Measurements from ENCODE around the gene PHF19. TPM values are rescaled to one million over a fixed set of nuclear protein-coding genes. Genes with fewer than 3 reads are reported as not detected.

Gene PHF19
- total and polyA plus RNA-seq, 2 experiments from 2014 or later = 17.1 to 28.2 TPM

DNA sequence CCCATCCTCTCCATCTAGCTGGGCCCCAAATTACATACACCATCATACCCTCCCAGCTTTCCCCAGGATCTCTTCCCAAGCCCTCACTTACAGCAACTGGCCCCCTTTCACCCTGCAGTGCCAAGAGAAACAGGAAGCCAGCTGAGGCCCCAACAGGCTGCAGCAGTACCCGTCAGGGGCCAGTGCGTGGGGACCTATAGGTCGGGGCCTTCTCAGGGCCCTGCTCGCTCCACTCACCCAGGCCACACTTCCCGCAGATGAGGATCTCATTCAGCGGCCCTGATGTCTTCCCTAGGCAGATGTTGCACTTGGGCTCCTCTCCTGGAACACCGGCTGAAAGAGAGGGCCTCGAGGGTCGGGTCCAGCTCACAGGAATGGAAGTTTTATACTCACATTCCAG is 6.8 kb downstream of the PHF19 start:
- peaks cover 4% of the 10 kb centered on the region; the same call in 1 of the 2 replicates for H3F3A ChIP-seq (ENCODE audit: insufficient read depth)
- no peaks in the 10 kb centered on the region for H3K9me3 ChIP-seq (ENCODE audit: low read depth)
- H3K27ac ChIP-seq = no peak overlapping the region
- H3K36me3 ChIP-seq (ENCODE audit: low read depth) = no peaks in the 10 kb centered on the region; the same call in 1 of the 2 replicates
- H4K20me1 ChIP-seq (ENCODE audit: insufficient read depth) = no peaks in the 10 kb centered on the region
- WGBS, 2 experiments (ENCODE audit: low coverage in 1 of 2, low lambda C conversion rate in 2 of 2, missing lambda C conversion rate in 2 of 2) = 84 to 91% methylated on average over 9 of the region's 9 CpGs
- no peak for DNase-seq
- H3K27me3 ChIP-seq (replicated peaks; ENCODE audit: insufficient read depth) = no peaks in the 10 kb centered on the region
- TF ChIP-seq EZH2 (IDR thresholded peaks at IDR 0.05; ENCODE audit: insufficient read depth, poor library complexity, severe bottlenecking) (no peak), EZH2phosphoT487 (IDR thresholded peaks at IDR 0.05; ENCODE audit: insufficient read depth, low read depth) (no peak)
- H3K4me2 ChIP-seq (ENCODE audit: unreplicated experiment) = no peak overlapping the region
- no peak overlapping the region for H3K9ac ChIP-seq
- H3K4me3 ChIP-seq = no peak overlapping the region
- no peak overlapping the region for H2AFZ ChIP-seq
- H3K9me2 ChIP-seq (ENCODE audit: insufficient read depth) = no peaks in the 10 kb centered on the region
- H3K4me1 ChIP-seq (ENCODE audit: insufficient read depth) = peaks cover 3% of the 10 kb centered on the region; the same call in 1 of the 2 replicates
- in situ Hi-C loops (cut with MboI) = no loop called here
- H3K79me2 ChIP-seq (ENCODE audit: insufficient read depth) = no peaks in the 10 kb centered on the region

- Histone ChIP-seq H3K9me3 (ENCODE audit: low read depth) (no peaks in the 10 kb centered on the region), H3K4me3 (no peak overlapping the region), H4K20me1 (ENCODE audit: insufficient read depth) (no peaks in the 10 kb centered on the region), H2AFZ (peak overlapping the region; percentile 90; the same call in 1 of the 2 replicates), H3K79me2 (ENCODE audit: insufficient read depth) (no peaks in the 10 kb centered on the region), H3K9me2 (ENCODE audit: insufficient read depth) (no peaks in the 10 kb centered on the region), H3K4me1 (ENCODE audit: insufficient read depth) (peaks cover 3% of the 10 kb centered on the region; the same call in 1 of the 2 replicates), H3F3A (ENCODE audit: insufficient read depth) (peaks cover 4% of the 10 kb centered on the region; the same call in 1 of the 2 replicates), H3K27me3 (replicated peaks; ENCODE audit: insufficient read depth) (no peaks in the 10 kb centered on the region), H3K27ac (no peak overlapping the region), H3K36me3 (ENCODE audit: low read depth) (no peaks in the 10 kb centered on the region; the same call in 1 of the 2 replicates), H3K4me2 (ENCODE audit: unreplicated experiment) (no peak overlapping the region), H3K9ac (peak overlapping the region; percentile 78; the same call in 1 of the 2 replicates)
- no peak for DNase-seq
- no peak for TF ChIP-seq EZH2 (IDR thresholded peaks at IDR 0.05; ENCODE audit: insufficient read depth, poor library complexity, severe bottlenecking)
- no peak for TF ChIP-seq EZH2phosphoT487 (IDR thresholded peaks at IDR 0.05; ENCODE audit: insufficient read depth, low read depth)
- WGBS, 2 experiments (ENCODE audit: low coverage in 1 of 2, low lambda C conversion rate in 2 of 2, missing lambda C conversion rate in 2 of 2) = 96% methylated on average over 10 of the region's 10 CpGs
- in situ Hi-C loops (cut with MboI) = no loop called here
Observed at GRCh38 chr9:120869726-120870125, 7.3 kb downstream of the PHF19 start.

- Histone ChIP-seq H3K79me2 (ENCODE audit: insufficient read depth) (no peaks in the 10 kb centered on the region), H3K9ac (peak overlapping the region; percentile 78), H4K20me1 (ENCODE audit: insufficient read depth) (no peaks in the 10 kb centered on the region), H3K4me2 (ENCODE audit: unreplicated experiment) (peak overlapping the region; percentile 85), H2AFZ (peak overlapping the region; percentile 90), H3K9me2 (ENCODE audit: insufficient read depth) (no peaks in the 10 kb centered on the region), H3K9me3 (ENCODE audit: low read depth) (no peaks in the 10 kb centered on the region), H3K4me3 (peak overlapping the region; percentile 79), H3K27ac (peak overlapping the region; percentile 42), H3K27me3 (replicated peaks; ENCODE audit: insufficient read depth) (no peaks in the 10 kb centered on the region), H3F3A (ENCODE audit: insufficient read depth) (peaks cover 4% of the 10 kb centered on the region; the same call in 1 of the 2 replicates), H3K36me3 (ENCODE audit: low read depth) (no peaks in the 10 kb centered on the region; the same call in 1 of the 2 replicates), H3K4me1 (ENCODE audit: insufficient read depth) (peaks cover 3% of the 10 kb centered on the region; the same call in 1 of the 2 replicates)
- TF ChIP-seq EZH2phosphoT487 (IDR thresholded peaks at IDR 0.05; ENCODE audit: insufficient read depth, low read depth) = no peak
- TF ChIP-seq EZH2 (IDR thresholded peaks at IDR 0.05; ENCODE audit: insufficient read depth, poor library complexity, severe bottlenecking) = no peak
- in situ Hi-C loops (cut with MboI) = no loop called here
- no peak for DNase-seq
- 30 to 46% methylated on average over 7 to 10 of the region's 10 CpGs for WGBS, 2 experiments (ENCODE audit: low coverage in 1 of 2, low lambda C conversion rate in 2 of 2, missing lambda C conversion rate in 2 of 2)
Observed at GRCh38 chr9:120869360-120869687, 7.7 kb downstream of the PHF19 start.

DNA sequence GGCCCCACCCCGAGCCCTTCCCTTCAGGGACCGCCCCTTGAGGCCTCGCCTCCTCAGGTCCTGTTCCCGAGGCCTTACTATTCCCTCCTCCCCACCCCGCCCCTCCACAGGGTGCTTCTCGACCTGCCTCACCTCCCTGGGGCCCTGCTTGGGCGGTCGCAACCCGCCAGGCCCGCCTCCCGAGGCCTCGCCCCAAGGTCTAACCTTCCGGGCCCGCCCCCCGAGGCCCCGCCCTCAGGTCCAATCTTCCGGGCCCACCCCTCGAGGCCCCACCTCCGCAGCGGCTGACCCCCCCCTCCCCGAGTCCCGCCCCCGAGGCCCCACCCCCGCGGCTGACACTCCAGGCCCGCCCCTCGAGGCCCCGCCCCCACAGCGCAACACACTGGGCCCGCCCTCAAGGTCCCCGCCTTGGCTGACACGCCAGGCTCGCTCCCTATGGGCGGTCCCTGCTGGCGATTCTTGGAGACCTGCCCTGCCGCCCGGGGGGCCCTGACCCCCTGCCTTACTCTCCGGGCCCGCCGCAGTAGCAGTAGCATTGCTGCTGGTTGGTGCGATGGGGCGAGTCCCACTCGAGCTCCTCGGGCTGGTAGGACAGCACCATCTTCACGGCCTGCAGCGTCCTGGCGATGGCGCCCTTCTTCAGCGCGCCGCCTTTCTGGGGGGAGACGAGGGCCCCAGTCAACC is 8.2 kb downstream of the PHF19 start:
- Histone ChIP-seq H3K4me1 (ENCODE audit: insufficient read depth) (peaks cover 3% of the 10 kb centered on the region; the same call in 1 of the 2 replicates), H3K4me2 (ENCODE audit: unreplicated experiment) (peak overlapping the region; percentile 85), H3K36me3 (ENCODE audit: low read depth) (no peaks in the 10 kb centered on the region; the same call in 1 of the 2 replicates), H3K4me3 (peak overlapping the region; percentile 79), H3K27me3 (replicated peaks; ENCODE audit: insufficient read depth) (no peaks in the 10 kb centered on the region), H4K20me1 (ENCODE audit: insufficient read depth) (no peaks in the 10 kb centered on the region), H3F3A (ENCODE audit: insufficient read depth) (peaks cover 4% of the 10 kb centered on the region; the same call in 1 of the 2 replicates), H3K27ac (peak overlapping the region; percentile 67), H3K9ac (peak overlapping the region; percentile 78), H3K9me2 (ENCODE audit: insufficient read depth) (no peaks in the 10 kb centered on the region), H3K79me2 (ENCODE audit: insufficient read depth) (no peaks in the 10 kb centered on the region), H2AFZ (peak overlapping the region; percentile 90), H3K9me3 (ENCODE audit: low read depth) (no peaks in the 10 kb centered on the region)
- TF ChIP-seq EZH2 (IDR thresholded peaks at IDR 0.05; ENCODE audit: insufficient read depth, poor library complexity, severe bottlenecking) (no peak), EZH2phosphoT487 (IDR thresholded peaks at IDR 0.05; ENCODE audit: insufficient read depth, low read depth) (no peak)
- peak; percentile 98 for DNase-seq
- WGBS, 2 experiments (ENCODE audit: low coverage in 1 of 2, low lambda C conversion rate in 2 of 2, missing lambda C conversion rate in 2 of 2) = 2 to 6% methylated on average over 25 to 45 of the region's 52 CpGs
- in situ Hi-C loops (cut with MboI) = no loop called here

All from GM23248 (cell line).